ENCODE results near the gene HLA-DRB1.
"Not testable (repeated sequence)": the region's sequence is repeated elsewhere in the genome, so short reads cannot be mapped to it uniquely, and the experiment has no call there.

HLA-DRB1 gene

GRCh38 chr6:32554116-32554965 lies 35.3 kb downstream of the HLA-DRB1 start:
- no peak for DNase-seq

DNA sequence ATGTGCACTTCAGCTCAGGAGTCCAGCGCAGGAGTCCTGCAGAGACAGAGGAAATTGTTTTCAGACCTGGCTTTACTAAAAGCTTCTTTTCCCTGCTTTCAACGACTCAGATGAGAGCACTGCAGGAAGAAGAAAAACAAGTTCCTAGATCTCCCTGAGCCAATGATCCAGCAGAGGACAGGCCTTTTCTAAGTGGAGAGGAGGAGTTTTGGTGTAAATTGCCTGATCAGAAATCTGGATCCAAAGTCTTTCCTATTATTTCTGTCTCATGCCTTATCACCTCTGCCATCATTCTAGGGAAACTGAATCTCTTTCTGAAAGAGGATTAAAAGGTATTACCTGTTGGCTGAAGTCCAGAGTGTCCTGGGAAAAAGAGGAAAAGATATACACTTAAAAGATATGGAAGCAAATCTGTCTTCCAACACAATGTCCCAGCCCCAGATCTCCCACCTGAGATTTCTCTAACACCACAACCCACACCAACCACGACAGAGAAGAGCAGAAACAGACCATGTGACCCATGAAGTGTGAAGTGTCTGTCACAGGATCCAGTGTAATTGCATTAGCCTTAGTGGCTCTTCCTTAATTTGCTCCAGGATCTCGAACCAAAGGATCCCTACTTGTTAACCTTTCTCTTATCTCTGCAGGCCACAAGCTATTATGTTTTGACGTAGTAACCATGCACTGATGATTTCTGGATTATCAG lies 36.5 kb downstream of the HLA-DRB1 start:
- DNase-seq = no peak

DNA sequence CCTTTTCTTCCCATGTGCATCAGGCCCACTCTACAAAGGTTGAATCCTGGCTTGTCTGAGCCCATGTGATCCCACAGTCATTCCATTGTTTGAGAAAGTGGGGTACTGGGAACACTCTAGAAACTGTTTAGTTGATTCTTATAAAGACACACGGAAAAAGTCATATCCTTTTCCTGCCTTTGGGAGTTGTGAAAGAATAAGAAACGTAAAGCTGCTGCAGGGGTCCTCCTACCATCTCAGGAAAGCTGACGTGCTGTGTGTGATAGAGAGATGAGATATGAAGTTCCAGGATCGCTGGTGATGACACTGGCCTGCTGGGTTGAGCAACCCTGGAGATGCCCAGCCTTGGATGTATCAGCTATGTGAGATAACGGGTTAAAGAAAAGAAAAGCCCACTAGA lies 38.2 kb downstream of the HLA-DRB1 start:
- DNase-seq = no peak

DNA sequence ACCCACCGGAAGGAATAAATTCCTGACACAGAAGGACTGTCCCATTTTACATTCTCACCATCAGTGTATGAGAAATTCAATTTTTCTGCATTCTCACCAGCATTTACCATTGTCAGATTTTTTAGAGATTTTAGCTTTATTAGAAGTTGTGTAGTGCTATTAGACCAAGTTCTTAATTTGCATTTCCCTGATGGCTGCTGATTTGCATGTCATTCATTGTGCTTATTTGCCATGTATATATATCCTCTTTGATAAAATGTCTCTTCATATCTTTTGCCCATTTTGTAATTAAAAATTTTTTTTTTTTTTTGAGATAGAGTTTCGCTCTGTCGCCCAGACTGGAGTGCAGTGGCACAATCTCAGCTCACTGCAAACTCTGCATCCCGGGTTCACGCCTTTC lies 49.8 kb downstream of the HLA-DRB1 start:
- no peak for DNase-seq

DNA sequence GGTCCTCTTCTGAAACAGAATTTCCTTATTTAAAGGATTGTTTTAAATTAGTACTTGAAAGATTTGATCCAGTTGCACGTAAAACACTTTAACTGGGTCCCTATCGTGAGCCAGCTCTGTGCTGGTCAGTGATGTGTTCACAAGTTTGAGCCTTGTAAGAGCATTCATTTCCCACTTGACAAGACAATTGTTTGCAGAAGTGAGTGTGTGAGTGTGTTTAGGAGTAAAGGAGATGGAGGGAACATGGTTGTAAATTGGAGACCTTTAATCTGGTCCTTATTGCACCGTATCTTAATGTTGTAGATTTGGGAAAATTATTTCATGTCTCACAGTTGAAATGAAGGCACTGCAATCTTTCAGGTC lies 59.2 kb downstream of the HLA-DRB1 start:
- DNase-seq = not testable (repeated sequence)

GRCh38 chr6:32529697-32530430 lies 59.8 kb downstream of the HLA-DRB1 start, which contains the start of gene HLA-DRB5:
TSS of gene HLA-DRB5 (minus strand) at chr6:32530287. CDS start at chr6:32530224, 63 bp downstream.
- no peak for DNase-seq
